Measurements from ENCODE around the gene SMAD4. TPM values are rescaled to one million over a fixed set of nuclear protein-coding genes. Genes with fewer than 3 reads are reported as not detected.
A peak's percentile ranks its signal among the peaks of the same experiment; 100 is the strongest.
"Not testable (repeated sequence)": the region's sequence is repeated elsewhere in the genome, so short reads cannot be mapped to it uniquely, and the experiment has no call there.

SMAD4 gene
- total RNA-seq, 2 experiments from 2014 or later: 97.5 to 115 TPM

GRCh38 chr18:51107598-51108305 is 77.7 kb downstream of the SMAD4 start:
- Mint-ChIP-seq H3K4me1 (peaks cover 16% of the 10 kb centered on the region), H3K27ac (peak overlapping the region; percentile 55), H3K36me3 (ENCODE audit: low read depth) (no peaks in the 10 kb centered on the region), H3K27me3 (no peaks in the 10 kb centered on the region), H3K9me3 (peaks cover 4% of the 10 kb centered on the region), H3K4me3 (no peak overlapping the region)
- ChIA-PET CTCF (interaction anchor here (0.6 to 1.4 kb wide), 4 partner anchors 10 to 128 kb away, joined by 3 to 5 read pairs (median 4); no protein-coding TSS in a partner anchor), POLR2A (interaction anchor here (0.6 kb wide), 1 partner anchor 1166 kb away, joined by 3 read pairs; no protein-coding TSS in a partner anchor)
- DNase-seq: no peak

DNA sequence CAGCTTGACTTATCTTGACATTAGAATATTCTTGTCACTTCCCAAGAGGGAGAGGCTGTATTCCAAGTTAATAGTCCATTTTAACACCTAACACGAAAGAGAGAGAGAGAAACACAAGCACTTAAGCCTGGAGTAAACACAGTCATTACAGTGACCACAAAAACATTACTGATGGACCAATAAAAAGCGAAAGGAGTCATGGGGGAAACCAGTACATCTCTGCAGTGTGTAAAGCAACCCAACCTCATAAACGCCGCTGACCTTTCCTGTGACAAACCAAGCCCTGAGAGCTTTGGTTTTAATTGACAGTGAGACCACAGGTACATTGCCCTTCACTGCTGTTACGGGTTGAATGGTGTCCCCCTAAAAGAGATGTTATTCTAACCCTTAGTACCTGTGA is 78.3 kb downstream of the SMAD4 start:
- no peaks in the 10 kb centered on the region for H3K9me3 Mint-ChIP-seq
- ChIA-PET POLR2A (no interaction called here), CTCF (interaction anchor here (0.6 to 1.4 kb wide), 4 partner anchors 10 to 127 kb away, joined by 3 to 5 read pairs (median 4); no protein-coding TSS in a partner anchor)
- no peak for DNase-seq
- no peaks in the 10 kb centered on the region for H3K36me3 Mint-ChIP-seq (ENCODE audit: low read depth)
- H3K4me3 Mint-ChIP-seq: no peak overlapping the region
- H3K27ac Mint-ChIP-seq: no peak overlapping the region
- H3K27me3 Mint-ChIP-seq: no peaks in the 10 kb centered on the region
- peaks cover 16% of the 10 kb centered on the region for H3K4me1 Mint-ChIP-seq

DNA sequence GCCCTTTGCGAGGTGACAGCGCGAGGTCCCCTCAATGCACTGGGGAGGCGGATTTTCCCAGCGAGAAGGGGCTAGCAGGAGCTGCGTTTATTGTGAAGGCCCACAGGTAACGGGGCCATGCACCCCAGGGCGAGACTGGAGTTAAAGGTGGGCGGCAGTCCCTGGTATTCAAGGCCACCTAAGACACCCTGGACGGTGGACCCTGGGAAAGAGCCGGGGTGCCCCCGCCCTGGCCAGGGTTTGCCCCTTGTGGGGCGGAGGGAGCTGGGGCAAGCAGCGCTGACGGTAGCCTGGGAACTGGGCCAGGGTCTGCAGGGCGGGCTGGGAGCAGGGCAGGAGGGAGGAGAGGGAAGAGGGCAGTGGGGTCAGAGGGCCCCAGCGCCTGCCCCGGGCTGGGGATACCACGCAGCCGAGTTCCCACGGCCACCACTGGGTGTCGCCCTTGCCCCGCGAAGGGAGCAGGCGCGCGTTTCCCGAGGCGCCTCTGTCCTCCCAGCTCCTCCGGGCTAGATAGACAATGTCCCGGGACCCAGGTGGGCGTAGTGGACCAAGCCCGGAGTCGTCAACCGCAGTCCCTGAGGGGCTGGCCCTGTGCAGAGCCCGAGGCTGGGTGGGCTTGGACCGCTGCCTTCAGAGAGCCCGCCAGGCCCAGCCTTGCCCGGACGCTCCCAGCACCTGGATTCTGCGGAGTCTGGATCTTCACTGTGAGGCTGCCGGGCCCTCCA is 80.2 kb downstream of the SMAD4 start:
- peak; percentile 64 for DNase-seq
- Mint-ChIP-seq H3K27ac (no peak overlapping the region), H3K36me3 (ENCODE audit: low read depth) (no peaks in the 10 kb centered on the region), H3K4me1 (peaks cover 16% of the 10 kb centered on the region), H3K4me3 (no peak overlapping the region), H3K9me3 (no peaks in the 10 kb centered on the region), H3K27me3 (no peaks in the 10 kb centered on the region)
- CTCF ChIA-PET: interaction anchor here (0.6 to 1.5 kb wide), 15 partner anchors 9 to 515 kb away, joined by 3 to 4 read pairs (median 3); no protein-coding TSS in a partner anchor
- POLR2A ChIA-PET: no interaction called here

DNA sequence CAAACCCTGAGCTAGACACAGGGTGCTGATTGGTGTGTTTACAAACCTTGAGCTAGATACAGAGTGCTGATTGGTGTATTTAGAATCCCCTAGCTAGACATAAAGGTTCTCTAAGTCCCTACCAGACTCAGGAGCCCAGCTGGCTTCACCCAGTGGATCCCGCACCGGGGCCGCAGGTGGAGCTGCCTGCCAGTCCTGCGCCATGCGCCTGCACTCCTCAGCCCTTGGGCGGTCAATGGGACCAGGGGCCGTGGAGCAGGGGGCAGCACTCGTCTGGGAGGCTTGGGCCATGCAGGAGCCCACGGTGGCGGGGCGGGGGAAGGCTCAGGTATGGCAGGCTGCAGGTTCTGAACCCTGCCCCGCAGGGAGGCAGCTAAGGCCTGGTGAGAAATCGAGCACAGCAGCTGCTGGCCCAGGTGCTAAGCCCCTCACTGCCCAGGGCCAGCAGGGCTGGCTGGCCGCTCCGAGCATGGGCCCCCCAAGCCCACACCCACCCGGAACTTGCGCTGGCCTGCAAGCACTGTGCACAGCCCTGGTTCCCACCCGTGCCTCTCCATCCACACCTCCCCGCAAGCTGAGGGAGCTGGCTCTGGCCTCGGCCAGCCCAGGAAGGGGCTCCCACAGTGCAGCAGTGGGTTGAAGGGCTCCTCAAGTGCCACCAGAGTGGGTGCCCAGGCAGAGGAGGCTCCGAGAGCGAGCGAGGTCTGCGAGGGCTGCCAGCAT is 81.8 kb downstream of the SMAD4 start:
- CTCF ChIA-PET: not testable (repeated sequence)

GRCh38 chr18:51116996-51117395 is 87.0 kb downstream of the SMAD4 start:
- POLR2A ChIA-PET; DNase-seq; H3K27me3 Mint-ChIP-seq; H3K27ac Mint-ChIP-seq; H3K36me3 Mint-ChIP-seq (ENCODE audit: low read depth); H3K4me3 Mint-ChIP-seq; H3K4me1 Mint-ChIP-seq; CTCF ChIA-PET: not testable (repeated sequence)
- H3K9me3 Mint-ChIP-seq: peaks cover 15% of the 10 kb centered on the region

More for the DNA sequence above, 81.8 kb downstream of the SMAD4 start:
- H3K36me3 Mint-ChIP-seq (ENCODE audit: low read depth); H3K27ac Mint-ChIP-seq; H3K9me3 Mint-ChIP-seq; H3K27me3 Mint-ChIP-seq; DNase-seq; H3K4me3 Mint-ChIP-seq; POLR2A ChIA-PET: not testable (repeated sequence)
- H3K4me1 Mint-ChIP-seq: peaks cover 16% of the 10 kb centered on the region

DNA sequence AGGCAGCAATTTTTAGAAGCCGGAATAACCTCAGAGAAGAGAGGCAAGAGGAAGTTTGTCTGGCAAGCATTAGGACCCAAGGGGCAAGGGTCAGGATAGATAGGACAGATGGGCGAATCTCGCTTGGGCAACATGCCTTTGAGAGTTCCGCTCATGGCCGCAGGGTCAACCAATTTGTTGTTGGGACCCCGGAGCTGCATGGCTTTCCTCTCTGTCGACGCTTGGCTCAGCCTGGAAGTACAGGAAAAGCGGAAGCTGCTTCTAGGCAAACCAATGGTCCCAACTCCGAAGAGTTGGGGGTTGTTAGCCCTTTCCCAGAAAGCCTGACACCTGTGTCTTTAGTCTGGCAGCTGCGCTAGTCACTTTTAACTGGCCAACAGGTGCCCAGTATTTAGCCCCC is 89.5 kb downstream of the SMAD4 start:
- CTCF ChIA-PET; POLR2A ChIA-PET; H3K36me3 Mint-ChIP-seq (ENCODE audit: low read depth); H3K4me1 Mint-ChIP-seq; DNase-seq; H3K4me3 Mint-ChIP-seq; H3K27ac Mint-ChIP-seq; H3K27me3 Mint-ChIP-seq: not testable (repeated sequence)
- peaks cover 15% of the 10 kb centered on the region for H3K9me3 Mint-ChIP-seq

DNA sequence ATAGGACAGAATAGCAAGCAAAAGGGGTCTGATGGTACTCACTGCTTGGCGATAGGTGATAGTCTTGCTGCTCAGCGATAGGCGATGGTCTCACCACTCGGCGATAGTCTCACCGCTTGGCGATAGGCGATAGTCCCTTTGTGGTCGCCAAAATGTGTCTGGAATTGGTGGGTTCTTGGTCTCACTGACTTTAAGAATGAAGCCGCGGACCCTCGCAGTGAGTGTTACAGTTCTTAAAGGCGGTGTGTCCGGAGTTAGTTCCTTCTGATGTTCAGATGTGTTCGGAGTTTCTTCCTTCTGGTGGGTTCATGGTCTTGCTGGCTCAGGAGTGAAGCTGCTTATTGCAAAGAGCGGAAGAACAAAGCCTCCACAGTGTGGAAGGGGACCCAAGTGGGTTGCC is 90.0 kb downstream of the SMAD4 start:
- POLR2A ChIA-PET; H3K4me1 Mint-ChIP-seq; DNase-seq; H3K36me3 Mint-ChIP-seq (ENCODE audit: low read depth); H3K4me3 Mint-ChIP-seq; H3K27me3 Mint-ChIP-seq; H3K27ac Mint-ChIP-seq: not testable (repeated sequence)
- peaks cover 15% of the 10 kb centered on the region for H3K9me3 Mint-ChIP-seq
- CTCF ChIA-PET: interaction anchor here (1.8 kb wide), 1 partner anchor 10 kb away, joined by 4 read pairs; no protein-coding TSS in a partner anchor

GRCh38 chr18:51120809-51121596 is 91.0 kb downstream of the SMAD4 start:
- Mint-ChIP-seq H3K4me3 (no peak overlapping the region), H3K27me3 (no peaks in the 10 kb centered on the region), H3K9me3 (peaks cover 12% of the 10 kb centered on the region), H3K27ac (no peak overlapping the region), H3K4me1 (no peaks in the 10 kb centered on the region), H3K36me3 (ENCODE audit: low read depth) (no peaks in the 10 kb centered on the region)
- POLR2A ChIA-PET: no interaction called here
- CTCF ChIA-PET: interaction anchor here (1.8 kb wide), 1 partner anchor 11 kb away, joined by 4 read pairs; no protein-coding TSS in a partner anchor
- no peak for DNase-seq

GRCh38 chr18:51121597-51121857 is 91.5 kb downstream of the SMAD4 start:
- DNase-seq: no peak
- Mint-ChIP-seq H3K36me3 (ENCODE audit: low read depth) (no peaks in the 10 kb centered on the region), H3K9me3 (peaks cover 12% of the 10 kb centered on the region), H3K27me3 (no peaks in the 10 kb centered on the region), H3K27ac (no peak overlapping the region), H3K4me3 (no peak overlapping the region), H3K4me1 (no peaks in the 10 kb centered on the region)
- ChIA-PET CTCF (interaction anchor here (1.8 kb wide), 1 partner anchor 12 kb away, joined by 4 read pairs; no protein-coding TSS in a partner anchor), POLR2A (no interaction called here)

DNA sequence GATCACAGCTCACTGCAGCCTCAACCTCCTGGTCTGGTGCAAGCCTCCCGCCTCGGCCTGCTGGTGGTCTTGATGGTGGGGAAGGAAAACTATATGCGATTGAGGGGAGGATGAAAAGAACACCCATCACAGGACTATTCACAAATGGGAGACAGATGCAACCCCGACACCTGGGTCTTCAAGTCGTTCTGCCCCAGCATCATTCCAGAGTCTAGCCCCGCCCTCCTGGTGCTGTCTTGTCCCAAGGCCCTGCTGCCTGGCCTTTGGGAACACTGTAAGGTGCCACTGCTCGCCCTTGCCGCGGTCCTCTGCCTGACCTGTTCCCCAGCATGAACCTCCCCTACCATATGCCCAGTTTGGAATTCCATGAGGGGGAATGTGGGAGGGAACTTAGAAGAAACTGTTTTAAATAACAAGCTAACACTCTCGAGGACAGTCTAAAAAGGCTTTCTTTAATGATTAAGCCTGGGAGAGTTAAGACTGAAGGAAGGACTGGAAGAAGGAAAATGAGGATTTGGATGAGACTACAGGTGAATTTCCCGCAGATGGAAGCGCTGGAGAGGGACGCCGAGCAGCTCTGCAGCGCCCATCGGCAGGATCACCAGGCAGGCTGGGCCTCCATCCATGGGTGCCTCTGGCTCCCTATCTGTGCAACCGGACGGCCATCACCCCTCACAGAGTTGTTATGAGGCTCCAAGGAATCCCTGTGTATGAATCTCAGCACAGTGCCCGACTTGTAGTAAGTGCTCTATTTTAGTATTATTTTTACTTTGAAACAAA is 92.4 kb downstream of the SMAD4 start:
- no peaks in the 10 kb centered on the region for H3K36me3 Mint-ChIP-seq (ENCODE audit: low read depth)
- H3K9me3 Mint-ChIP-seq: peaks cover 12% of the 10 kb centered on the region
- no peak for DNase-seq
- no peaks in the 10 kb centered on the region for H3K27me3 Mint-ChIP-seq
- CTCF ChIA-PET: no interaction called here
- H3K4me3 Mint-ChIP-seq: no peak overlapping the region
- no peaks in the 10 kb centered on the region for H3K4me1 Mint-ChIP-seq
- no peak overlapping the region for H3K27ac Mint-ChIP-seq
- POLR2A ChIA-PET: no interaction called here

DNA sequence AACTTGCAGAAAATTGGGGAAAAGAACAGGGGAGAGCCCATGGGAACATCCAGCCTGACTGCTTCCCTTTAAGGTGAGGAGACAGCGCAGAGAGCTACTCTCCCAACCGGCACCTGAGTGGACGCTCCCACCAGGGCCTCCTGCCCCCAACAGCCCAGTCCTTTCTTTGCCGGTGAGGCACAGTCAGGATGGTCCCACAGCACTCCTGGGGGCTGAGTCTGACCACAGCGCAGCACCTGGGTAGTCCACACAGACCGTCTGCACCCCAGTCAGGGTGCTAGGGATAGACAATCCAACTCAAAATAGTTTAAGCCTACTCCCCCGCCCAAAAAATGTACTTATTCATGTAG is 93.0 kb downstream of the SMAD4 start:
- H3K27ac Mint-ChIP-seq: no peak overlapping the region
- no peaks in the 10 kb centered on the region for H3K27me3 Mint-ChIP-seq
- ChIA-PET POLR2A (no interaction called here), CTCF (interaction anchor here (1.1 kb wide), 1 partner anchor 12 kb away, joined by 3 read pairs; no protein-coding TSS in a partner anchor)
- H3K36me3 Mint-ChIP-seq (ENCODE audit: low read depth): no peaks in the 10 kb centered on the region
- H3K9me3 Mint-ChIP-seq: peaks cover 12% of the 10 kb centered on the region
- H3K4me3 Mint-ChIP-seq: no peak overlapping the region
- H3K4me1 Mint-ChIP-seq: no peaks in the 10 kb centered on the region
- no peak for DNase-seq

DNA sequence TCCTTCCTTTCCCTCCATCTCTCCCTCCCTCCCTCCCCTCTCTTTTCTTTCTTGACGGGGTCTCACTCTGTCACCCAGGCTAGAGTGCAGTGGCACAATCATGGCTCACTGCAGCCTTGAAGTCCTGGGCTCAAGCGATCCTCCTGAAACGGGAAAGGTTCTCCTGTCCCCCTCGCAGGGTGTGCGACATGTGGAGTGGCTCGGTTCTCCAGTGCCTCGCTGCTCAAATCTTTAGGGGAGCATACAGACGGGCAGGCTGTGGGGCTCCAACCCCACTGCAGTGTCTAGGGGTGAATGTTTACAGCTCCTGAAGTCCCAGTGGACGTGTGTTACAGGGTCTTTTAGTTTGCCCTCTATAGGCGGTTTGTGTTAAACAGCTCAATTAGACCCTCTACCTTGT is 93.5 kb downstream of the SMAD4 start:
- ChIA-PET POLR2A (no interaction called here), CTCF (interaction anchor here (1.1 to 1.4 kb wide), 3 partner anchors 13 to 74 kb away, joined by 3 to 4 read pairs (median 3); partner anchors contain the start of gene MEX3C)
- Mint-ChIP-seq H3K36me3 (ENCODE audit: low read depth) (no peaks in the 10 kb centered on the region), H3K9me3 (peaks cover 10% of the 10 kb centered on the region), H3K27ac (no peak overlapping the region), H3K27me3 (no peaks in the 10 kb centered on the region), H3K4me1 (no peaks in the 10 kb centered on the region), H3K4me3 (no peak overlapping the region)
- no peak for DNase-seq

All from activated CD4-positive, alpha-beta T cell treated with anti-CD3 and anti-CD28 coated beads, Interleukin-2, amount 10 ng/mL, durations not matched to agents 7 days and 5 days (primary cell).